PC-9 (cell line): Measurements from ENCODE around the gene KLHL26. TPM values are rescaled to one million over a fixed set of nuclear protein-coding genes. Genes with fewer than 3 reads are reported as not detected.
A peak's percentile ranks its signal among the peaks of the same experiment; 100 is the strongest.

Experiments
- BruUV-seq: library from RNA; stranded (reverse); fragments of 400-500 nt; replicated peaks from 2 replicates; lab custom pipeline; 2021; lab: Mats Ljungman, UMichigan
- CTCF ChIA-PET: fragments of 300-600 bp; sonication (Branson Sonifier 250); formaldehyde crosslinking; loops from one replicate; lab custom pipeline; 2022; ENCODE audit warnings: antibody characterized with exemption; lab: Charles Lee
- POLR2A ChIA-PET: fragments of 300-600 bp; sonication (Branson Sonifier 250); formaldehyde crosslinking; loops from one replicate; lab custom pipeline; 2022; ENCODE audit warnings: antibody characterized with exemption; ENCODE audit not compliant: unreplicated experiment; lab: Charles Lee
- DNase-seq, 2 experiments: peaks; one replicate each; pipeline versions ENCODE4 v3.0.0 to v3.0.0-alpha.2; 2015 to 2022; ENCODE audit warnings: mixed read lengths in 1 of 2
- H2AFZ ChIP-seq: fragments of 200-600 bp; sonication (generic); 2 replicates; pipeline ENCODE4 v1.8.1; 2017; ENCODE audit warnings: antibody characterized with exemption
- H3F3A ChIP-seq: fragments of 200-600 bp; sonication (generic); 2 replicates; pipeline ENCODE4 v1.8.1; 2017; ENCODE audit warnings: antibody characterized with exemption, mild to moderate bottlenecking, low read depth; ENCODE audit not compliant: insufficient read depth
- H3K27ac ChIP-seq: fragments of 200-600 bp; sonication (generic); 2 replicates; pipeline ENCODE4 v1.6.1; 2016; ENCODE audit warnings: mixed run types
- H3K27me3 ChIP-seq: fragments of 200-600 bp; sonication (generic); 2 replicates; pipeline ENCODE4 v1.6.1; 2016; ENCODE audit warnings: low read depth, mixed run types; ENCODE audit not compliant: insufficient read depth
- H3K36me3 ChIP-seq: fragments of 200-600 bp; sonication (generic); 2 replicates; pipeline ENCODE4 v1.6.1; 2016; ENCODE audit warnings: low read depth, mixed run types
- H3K4me1 ChIP-seq: fragments of 200-600 bp; sonication (generic); replicated peaks from 2 replicates; pipeline ENCODE4 v1.6.1; 2016; ENCODE audit warnings: mixed run types; ENCODE audit not compliant: insufficient read depth
- H3K4me2 ChIP-seq: fragments of 200-600 bp; sonication (generic); 2 replicates; pipeline ENCODE4 v1.6.1; 2017; ENCODE audit warnings: mixed run types
- H3K4me3 ChIP-seq: fragments of 200-600 bp; sonication (generic); 2 replicates; pipeline ENCODE4 v1.6.1; 2016; ENCODE audit warnings: mixed run types
- H3K79me2 ChIP-seq: fragments of 200-600 bp; sonication (generic); 2 replicates; pipeline ENCODE4 v1.6.1; 2017; ENCODE audit warnings: low read depth, mixed run types
- H3K9me2 ChIP-seq: fragments of 200-600 bp; sonication (generic); 2 replicates; pipeline ENCODE4 v1.8.1; 2017; ENCODE audit warnings: mild to moderate bottlenecking; ENCODE audit not compliant: insufficient read depth
- H3K9me3 ChIP-seq: fragments of 200-600 bp; sonication (generic); 2 replicates; pipeline ENCODE4 v1.8.1; 2016; ENCODE audit warnings: low read depth; ENCODE audit not compliant: insufficient read depth
- H4K20me1 ChIP-seq: fragments of 200-600 bp; sonication (generic); 2 replicates; pipeline ENCODE4 v1.8.1; 2017; ENCODE audit not compliant: insufficient read depth
- CTCF ChIP-seq: fragments of 200-600 bp; sonication (generic); conservative IDR thresholded peaks from 2 replicates; pipeline ENCODE4 v1.6.1; 2017; ENCODE audit warnings: mixed run types, antibody characterized with exemption, mild to moderate bottlenecking, moderate library complexity
- EZH2 ChIP-seq: fragments of 200-600 bp; sonication (generic); IDR thresholded peaks from 2 replicates; pipeline ENCODE4 v1.8.0; 2017; ENCODE audit warnings: antibody characterized with exemption, low read depth
- intact Hi-C: fragments of 100-400 bp; cut with micrococcal nuclease; formaldehyde crosslinking; loops from one replicate; pipeline ENCODE4 v1.10.0; 2022; ENCODE audit not compliant: unreplicated experiment
- total RNA-seq: library from RNA; stranded (reverse); gene quantifications from 2 replicates; pipeline ENCODE4 v1.2.3, GENCODE V29; 2021

Gene KLHL26
- total RNA-seq, 1 experiment from 2014 or later, result 11.8 TPM

DNA sequence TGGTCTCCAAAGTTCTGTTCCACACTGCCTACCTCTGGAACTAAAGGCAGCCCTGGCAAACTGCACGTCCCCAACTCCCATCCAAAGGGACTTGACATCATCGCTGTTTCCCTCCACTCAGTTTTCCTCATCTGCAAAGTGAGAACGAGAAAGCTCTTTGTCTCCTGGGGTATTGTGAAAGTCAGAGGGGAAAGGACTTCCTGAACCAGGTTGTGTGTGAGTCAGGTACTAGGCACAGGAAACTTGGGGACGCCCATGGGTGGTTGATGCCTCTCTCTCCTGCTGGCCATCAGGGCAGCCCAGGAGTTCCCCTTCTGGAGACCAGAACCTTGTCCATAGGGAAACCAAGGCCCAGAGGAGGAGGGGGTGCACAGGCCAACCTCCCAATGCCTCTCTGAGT lies 35.0 kb upstream of the KLHL26 start:
- TF ChIP-seq EZH2 (no peak), CTCF (no peak)
- no peak overlapping the region for H3K27ac ChIP-seq
- no peaks in the 10 kb centered on the region for H3K36me3 ChIP-seq
- intact Hi-C loops, result loop anchor here (10.0 kb wide), 1 partner anchor 163 kb away; no protein-coding TSS in a partner anchor
- H3K4me2 ChIP-seq, result no peak overlapping the region
- no TSS peak for BruUV-seq
- POLR2A ChIA-PET, result no interaction called here
- no peaks in the 10 kb centered on the region for H3K4me1 ChIP-seq
- H3K27me3 ChIP-seq, result peaks cover 18% of the 10 kb centered on the region; the same call in 1 of the 2 replicates
- peaks cover 35% of the 10 kb centered on the region; the same call in 1 of the 2 replicates for H3F3A ChIP-seq
- CTCF ChIA-PET, result no interaction called here
- no peak overlapping the region for H3K4me3 ChIP-seq
- H4K20me1 ChIP-seq, result no peaks in the 10 kb centered on the region
- no peaks in the 10 kb centered on the region for H3K9me3 ChIP-seq
- no peak overlapping the region for H2AFZ ChIP-seq
- DNase-seq, result peak in 1 of 2 experiments; percentile 50
- no peaks in the 10 kb centered on the region for H3K79me2 ChIP-seq
- H3K9me2 ChIP-seq, result no peaks in the 10 kb centered on the region

GRCh38 chr19:18603255-18603957 lies 33.4 kb upstream of the KLHL26 start:
- Histone ChIP-seq H3K79me2 (no peaks in the 10 kb centered on the region), H3K9me3 (no peaks in the 10 kb centered on the region), H3K27me3 (peaks cover 31% of the 10 kb centered on the region), H2AFZ (no peak overlapping the region), H3K4me1 (peaks cover 8% of the 10 kb centered on the region), H3F3A (peaks cover 37% of the 10 kb centered on the region; the same call in 1 of the 2 replicates), H4K20me1 (no peaks in the 10 kb centered on the region), H3K36me3 (no peaks in the 10 kb centered on the region), H3K4me3 (no peak overlapping the region), H3K9me2 (no peaks in the 10 kb centered on the region), H3K4me2 (no peak overlapping the region), H3K27ac (no peak overlapping the region)
- intact Hi-C loops, result loop anchor here (10.0 kb wide), 1 partner anchor 161 kb away; no protein-coding TSS in a partner anchor
- DNase-seq, result no peak
- CTCF ChIA-PET, result interaction anchor here (0.7 kb wide), 1 partner anchor 227 kb away, joined by 3 read pairs; no protein-coding TSS in a partner anchor
- TF ChIP-seq CTCF (no peak), EZH2 (no peak)
- POLR2A ChIA-PET, result interaction anchor here (0.6 kb wide), 1 partner anchor 50 kb away, joined by 5 read pairs; no protein-coding TSS in a partner anchor
- BruUV-seq, result no TSS peak

- H3F3A ChIP-seq, result peaks cover 45% of the 10 kb centered on the region; the same call in 1 of the 2 replicates
- H3K9me2 ChIP-seq, result no peaks in the 10 kb centered on the region
- POLR2A ChIA-PET, result interaction anchor here (0.6 kb wide), 1 partner anchor 51 kb away, joined by 5 read pairs; no protein-coding TSS in a partner anchor
- intact Hi-C loops, result loop anchor here (10.0 kb wide), 1 partner anchor 161 kb away; no protein-coding TSS in a partner anchor
- H3K27ac ChIP-seq, result no peak overlapping the region
- H2AFZ ChIP-seq, result no peak overlapping the region
- no peaks in the 10 kb centered on the region for H4K20me1 ChIP-seq
- H3K9me3 ChIP-seq, result no peaks in the 10 kb centered on the region
- H3K4me2 ChIP-seq, result no peak overlapping the region
- peaks cover 8% of the 10 kb centered on the region for H3K4me1 ChIP-seq
- no peak for TF ChIP-seq CTCF
- no peak for TF ChIP-seq EZH2
- peaks cover 39% of the 10 kb centered on the region for H3K27me3 ChIP-seq
- CTCF ChIA-PET, result interaction anchor here (0.6 to 0.7 kb wide), 2 partner anchors 177 to 226 kb away, joined by 3 to 10 read pairs; no protein-coding TSS in a partner anchor
- no peaks in the 10 kb centered on the region for H3K36me3 ChIP-seq
- no TSS peak for BruUV-seq
- no peak for DNase-seq
- H3K79me2 ChIP-seq, result no peaks in the 10 kb centered on the region
- H3K4me3 ChIP-seq, result no peak overlapping the region
Measured at GRCh38 chr19:18603958-18604819, 32.6 kb upstream of the KLHL26 start.
